ENCODE results near the gene GTPBP4.

GRCh38 chr10:1050145-1050544, 61.9 kb downstream of the GTPBP4 start:
- TF ChIP-seq CTCF (IDR thresholded peaks at IDR 0.05) (no peak), POLR2A (IDR thresholded peaks at IDR 0.05; ENCODE audit: low read depth) (no peak)

All from esophagus muscularis mucosa (tissue), 3 donors.